GM18526 (cell line): ENCODE data around the gene NOS1AP.

ENCODE experiments used
- POLR2A ChIP-seq: IDR thresholded peaks from 3 replicates; pipeline ENCODE4 v1.6.1; 2011; ENCODE audit not compliant: insufficient read length; ENCODE audit errors: extremely low read depth

The NOS1AP gene

DNA sequence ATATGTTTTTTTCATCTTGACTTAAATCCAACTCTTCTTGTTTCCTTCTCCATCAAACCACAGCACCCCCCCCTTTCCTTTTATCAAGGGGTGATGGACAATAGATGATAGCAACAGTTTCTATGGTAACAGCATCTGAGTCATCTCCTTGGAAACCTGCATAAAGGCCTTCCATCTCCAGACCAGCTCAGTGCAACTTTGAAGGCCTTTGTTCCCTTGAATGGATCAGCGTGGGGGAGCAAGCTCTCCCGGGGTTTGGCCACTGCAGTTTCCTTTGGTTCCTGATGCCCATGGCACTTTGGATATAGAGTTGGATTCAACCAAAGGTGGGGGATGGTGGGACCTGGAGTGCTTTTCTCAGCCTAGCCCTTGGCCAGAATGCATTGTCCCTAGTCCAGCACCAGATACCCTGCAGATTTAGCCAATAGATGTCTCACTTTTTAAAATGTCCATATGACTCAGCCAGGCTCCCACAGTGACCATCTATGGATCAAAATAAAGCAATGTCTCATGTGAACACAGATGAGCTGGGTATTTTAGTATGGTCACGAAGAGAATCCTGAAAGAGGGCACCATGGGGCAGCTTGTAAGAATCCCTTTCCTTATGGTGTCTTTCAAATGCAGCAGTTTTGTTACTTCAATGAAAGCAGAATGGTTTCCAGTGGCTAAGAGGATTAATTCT, 179.5 kb downstream of the NOS1AP start:
- no peak for TF ChIP-seq POLR2A

GRCh38 chr1:162250004-162250730, 180.7 kb downstream of the NOS1AP start:
- no peak for TF ChIP-seq POLR2A

GRCh38 chr1:162251102-162251501, 181.6 kb downstream of the NOS1AP start:
- no peak for TF ChIP-seq POLR2A

DNA sequence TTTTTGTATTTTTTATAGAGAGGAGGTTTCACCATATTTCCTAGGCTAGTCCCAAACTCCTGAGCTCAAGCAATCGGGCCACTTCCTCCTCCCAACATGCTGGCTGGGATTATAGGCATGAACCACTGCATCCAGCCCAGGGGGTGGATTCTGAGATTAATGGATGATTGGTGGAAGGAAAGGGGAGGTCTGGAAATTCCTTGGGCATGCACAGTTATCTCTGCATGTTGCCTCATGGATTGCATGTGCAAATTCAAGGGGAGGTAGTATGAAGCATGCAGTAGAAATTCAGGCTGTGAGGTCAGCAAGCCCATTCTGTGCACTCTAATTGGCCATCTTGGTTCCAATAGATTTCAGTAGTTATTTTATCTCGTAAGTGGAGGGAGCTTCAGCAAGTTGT, 182.7 kb downstream of the NOS1AP start:
- no peak for TF ChIP-seq POLR2A

DNA sequence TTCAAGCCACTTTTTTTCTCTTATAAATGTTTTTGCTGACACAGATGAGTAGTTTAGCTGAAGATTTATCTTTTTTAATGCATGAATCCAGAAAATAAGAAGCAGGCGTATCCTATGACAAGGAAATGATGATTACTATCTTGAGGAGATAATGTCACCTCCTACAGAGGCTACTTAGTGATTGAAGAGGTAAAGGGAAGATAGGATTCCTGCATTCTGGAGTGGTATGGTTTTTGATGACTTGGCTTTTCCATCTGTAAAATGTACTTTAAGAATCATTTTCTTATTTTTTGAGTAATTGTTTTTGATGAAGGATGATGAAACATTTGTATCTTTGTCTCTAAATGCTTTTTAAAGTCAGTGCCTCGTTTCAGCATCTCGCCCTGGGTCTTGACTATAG, 184.3 kb downstream of the NOS1AP start:
- no peak for TF ChIP-seq POLR2A

- TF ChIP-seq POLR2A = no peak
Measured at GRCh38 chr1:162256287-162256686, 186.8 kb downstream of the NOS1AP start.

- no peak for TF ChIP-seq POLR2A
Measured at GRCh38 chr1:162258394-162258793, 188.9 kb downstream of the NOS1AP start.

DNA sequence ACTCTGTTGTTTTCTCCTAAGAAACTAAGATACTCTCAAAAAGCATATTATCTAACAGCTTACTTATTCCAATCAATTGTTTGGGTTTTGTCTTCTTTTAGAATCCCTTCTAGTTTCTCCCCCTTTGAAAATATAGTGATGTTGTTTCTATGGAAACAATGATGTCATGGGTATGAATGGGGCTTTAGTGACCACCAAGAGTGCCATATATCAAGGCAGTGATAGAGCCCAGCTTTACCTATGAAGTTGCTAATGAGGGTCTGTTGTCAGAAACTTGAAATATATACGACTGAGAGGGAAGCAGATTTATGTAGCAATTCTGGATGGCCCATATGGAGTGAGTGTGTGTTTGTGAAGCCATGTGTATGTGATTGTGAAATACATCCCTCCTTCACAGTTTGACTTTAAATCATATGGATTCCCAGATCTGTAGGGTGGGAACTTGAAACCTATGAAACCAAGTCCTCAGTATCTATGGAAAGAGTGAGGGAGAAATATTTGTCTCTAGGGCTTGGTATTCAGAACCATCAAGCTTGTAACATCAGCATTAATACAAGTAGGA, 190.5 kb downstream of the NOS1AP start:
- no peak for TF ChIP-seq POLR2A

DNA sequence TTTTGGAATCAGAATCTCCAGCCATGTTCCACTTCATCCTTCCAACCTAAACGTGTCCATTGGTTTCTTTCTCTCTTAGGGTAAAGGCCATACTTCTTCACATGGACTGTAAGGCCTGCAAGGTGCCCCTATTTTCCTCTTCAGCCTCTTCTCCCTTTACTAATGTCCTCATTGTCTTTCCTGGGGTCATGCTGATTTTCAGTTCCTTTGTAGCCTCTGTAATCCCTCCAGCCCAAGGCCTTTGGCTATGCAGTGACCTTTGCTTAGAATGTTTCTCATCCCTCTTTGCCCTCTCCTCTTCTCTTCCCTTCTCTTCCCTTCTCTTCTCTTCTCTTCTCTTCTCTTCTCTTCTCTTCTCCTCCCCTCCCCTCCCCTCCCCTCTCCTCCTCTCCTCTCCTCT, 194.6 kb downstream of the NOS1AP start:
- no peak for TF ChIP-seq POLR2A

DNA sequence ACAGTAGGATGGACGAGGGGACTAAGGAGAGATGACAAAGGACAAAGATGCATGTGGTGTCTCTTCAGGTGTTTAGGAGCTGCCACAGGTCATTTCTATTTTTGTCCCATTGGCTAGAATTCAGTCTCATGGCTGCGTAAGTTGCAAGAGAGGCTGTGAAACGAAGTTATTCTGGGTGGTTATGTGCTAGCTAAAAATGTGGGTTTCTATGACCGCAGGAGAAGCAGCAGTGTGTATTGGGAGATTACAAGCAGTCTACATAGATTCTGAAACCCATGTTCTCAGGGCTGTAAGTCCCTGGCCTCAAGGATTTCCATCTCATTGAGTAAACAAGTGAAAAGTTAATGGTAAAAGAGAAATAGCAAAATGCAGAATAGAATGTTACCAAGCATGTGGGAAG, 196.5 kb downstream of the NOS1AP start:
- no peak for TF ChIP-seq POLR2A

- no peak for TF ChIP-seq POLR2A
Measured at GRCh38 chr1:162270016-162270770, 200.7 kb downstream of the NOS1AP start.

DNA sequence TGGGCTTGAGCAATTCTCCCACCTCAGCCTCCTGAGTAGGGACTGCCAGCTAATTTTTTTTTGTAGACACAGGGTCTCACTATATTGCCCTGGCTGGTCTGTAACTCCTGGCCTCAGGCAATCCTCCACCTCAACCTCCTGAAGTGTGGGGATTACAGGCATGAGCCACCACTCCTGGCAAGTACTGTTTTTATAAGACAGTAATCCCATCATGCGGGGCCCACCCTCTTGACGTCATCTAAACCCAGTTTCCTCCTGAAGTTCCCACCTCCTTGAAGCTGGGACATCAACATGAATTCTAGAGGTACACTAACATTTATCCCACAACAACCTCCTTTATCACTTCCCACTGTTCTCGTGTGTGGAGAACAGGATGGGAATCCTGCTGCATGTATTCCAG, 202.5 kb downstream of the NOS1AP start:
- no peak for TF ChIP-seq POLR2A

- TF ChIP-seq POLR2A = no peak
Measured at GRCh38 chr1:162272419-162272818, 202.9 kb downstream of the NOS1AP start.

GRCh38 chr1:162275622-162276175, 206.2 kb downstream of the NOS1AP start:
- no peak for TF ChIP-seq POLR2A

- no peak for TF ChIP-seq POLR2A
Measured at GRCh38 chr1:162276493-162276892, 207.0 kb downstream of the NOS1AP start.
